ENCODE measurements around the gene NPDC1.
A peak's percentile ranks its signal among the peaks of the same experiment; 100 is the strongest.

GRCh38 chr9:137067860-137068538 lies 22.0 kb upstream of the NPDC1 start:
- TF ChIP-seq POLR2A (IDR thresholded peaks at IDR 0.05) (no peak), CTCF (IDR thresholded peaks at IDR 0.05 in 4 of 5, conservative IDR thresholded peaks at IDR 0.05 in 1 of 5) (peak; percentile 50 to 83 (median 76))
